AG10803 (cell line): Measurements from ENCODE around the gene PLSCR1.

Source experiments
- DNase-seq: peaks from one replicate; pipeline ENCODE4 v3.0.0; 2010; ENCODE audit warnings: low read depth
- H3K4me3 ChIP-seq: 2 replicates; pipeline ENCODE4 v1.5.1; 2011; ENCODE audit warnings: mild to moderate bottlenecking, low read length, control low read depth
- TF ChIP-seq, protein P1 (sequence below): conservative IDR thresholded peaks from 2 replicates; pipeline ENCODE4 v1.5.1; 2011; ENCODE audit warnings: mild to moderate bottlenecking, low read length, control low read depth, inconsistent platforms

PLSCR1 gene

DNA sequence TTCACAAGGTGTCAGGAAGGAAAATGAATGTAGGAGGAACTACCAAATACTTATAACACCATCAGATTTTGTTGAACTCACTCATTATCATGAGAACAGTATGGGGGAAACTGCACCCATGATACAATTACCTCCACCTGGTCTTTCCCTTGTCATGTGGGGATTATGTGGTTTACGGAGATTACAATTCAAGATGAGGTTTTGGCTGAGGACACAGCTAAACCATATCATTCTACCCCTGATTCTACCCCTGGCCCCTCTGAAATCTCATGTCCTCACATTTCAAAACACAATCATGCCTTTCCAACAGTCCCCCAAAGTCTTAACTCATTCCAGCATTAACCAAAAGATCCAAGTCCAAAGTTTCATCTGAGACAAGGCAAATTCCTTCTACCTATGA, 17.1 kb upstream of the PLSCR1 start:
- TF ChIP-seq, protein P1, sequence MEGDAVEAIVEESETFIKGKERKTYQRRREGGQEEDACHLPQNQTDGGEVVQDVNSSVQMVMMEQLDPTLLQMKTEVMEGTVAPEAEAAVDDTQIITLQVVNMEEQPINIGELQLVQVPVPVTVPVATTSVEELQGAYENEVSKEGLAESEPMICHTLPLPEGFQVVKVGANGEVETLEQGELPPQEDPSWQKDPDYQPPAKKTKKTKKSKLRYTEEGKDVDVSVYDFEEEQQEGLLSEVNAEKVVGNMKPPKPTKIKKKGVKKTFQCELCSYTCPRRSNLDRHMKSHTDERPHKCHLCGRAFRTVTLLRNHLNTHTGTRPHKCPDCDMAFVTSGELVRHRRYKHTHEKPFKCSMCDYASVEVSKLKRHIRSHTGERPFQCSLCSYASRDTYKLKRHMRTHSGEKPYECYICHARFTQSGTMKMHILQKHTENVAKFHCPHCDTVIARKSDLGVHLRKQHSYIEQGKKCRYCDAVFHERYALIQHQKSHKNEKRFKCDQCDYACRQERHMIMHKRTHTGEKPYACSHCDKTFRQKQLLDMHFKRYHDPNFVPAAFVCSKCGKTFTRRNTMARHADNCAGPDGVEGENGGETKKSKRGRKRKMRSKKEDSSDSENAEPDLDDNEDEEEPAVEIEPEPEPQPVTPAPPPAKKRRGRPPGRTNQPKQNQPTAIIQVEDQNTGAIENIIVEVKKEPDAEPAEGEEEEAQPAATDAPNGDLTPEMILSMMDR = no peak
- no peak overlapping the region for H3K4me3 ChIP-seq
- DNase-seq = no peak

DNA sequence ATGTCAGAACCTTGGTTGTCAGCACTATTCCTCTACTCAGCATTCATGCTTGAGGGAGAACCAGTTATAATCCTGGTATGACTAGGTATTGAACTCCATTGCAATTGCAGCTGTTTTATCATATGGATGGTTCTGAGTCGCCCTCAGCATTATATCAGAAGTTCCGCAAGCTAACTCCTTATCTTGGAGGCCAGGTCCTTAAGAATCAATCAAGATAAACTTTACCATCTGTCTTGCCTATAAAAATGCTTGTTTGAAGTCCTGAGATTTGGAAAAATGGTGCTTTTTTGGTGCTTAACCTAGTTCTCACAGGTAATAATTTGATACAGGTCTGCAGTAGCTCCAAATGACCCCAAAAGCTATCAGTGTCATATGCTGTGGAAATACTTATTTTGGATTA, 16.3 kb upstream of the PLSCR1 start:
- TF ChIP-seq, protein P1 = no peak
- DNase-seq = no peak
- no peak overlapping the region for H3K4me3 ChIP-seq

DNA sequence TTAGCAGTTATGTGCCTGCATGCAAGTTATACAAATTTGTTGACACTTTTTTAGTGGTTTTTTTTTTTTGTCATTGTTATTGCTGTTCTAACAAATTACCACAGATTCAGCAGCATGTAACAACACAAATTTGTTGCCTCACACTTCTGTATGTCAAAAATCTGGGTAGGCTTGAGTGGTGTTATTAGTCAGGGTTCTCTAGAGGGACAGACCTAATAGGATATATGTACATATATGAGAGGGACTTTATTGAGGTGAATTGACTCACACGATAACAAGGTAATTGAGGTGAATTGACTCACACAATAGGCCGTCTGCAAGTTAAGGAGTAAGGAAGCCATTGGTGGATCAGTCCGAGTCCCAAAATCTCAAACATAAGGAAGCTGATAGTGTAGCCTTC, 15.0 kb upstream of the PLSCR1 start:
- H3K4me3 ChIP-seq = no peak overlapping the region
- no peak for DNase-seq
- TF ChIP-seq, protein P1 = no peak

DNA sequence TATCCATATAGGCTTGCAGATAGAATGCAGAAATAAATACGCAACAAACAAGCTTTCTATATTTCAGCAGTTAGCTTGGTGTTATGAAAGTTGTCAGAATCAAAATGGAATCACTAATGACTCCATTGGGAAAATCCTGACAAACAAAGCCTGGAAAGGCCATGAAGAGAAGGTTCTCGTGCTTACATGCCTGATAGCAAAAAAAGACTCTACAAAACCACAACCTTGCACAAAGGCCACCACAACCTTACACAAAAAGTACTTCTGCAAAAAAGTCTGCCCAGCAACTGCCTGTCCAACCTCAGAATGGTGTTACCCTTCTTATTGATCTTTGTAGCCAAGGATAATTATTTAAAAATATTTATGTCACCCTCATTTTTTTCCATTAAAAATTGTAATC, 14.4 kb upstream of the PLSCR1 start:
- DNase-seq = no peak
- TF ChIP-seq, protein P1 = no peak
- no peak overlapping the region for H3K4me3 ChIP-seq

DNA sequence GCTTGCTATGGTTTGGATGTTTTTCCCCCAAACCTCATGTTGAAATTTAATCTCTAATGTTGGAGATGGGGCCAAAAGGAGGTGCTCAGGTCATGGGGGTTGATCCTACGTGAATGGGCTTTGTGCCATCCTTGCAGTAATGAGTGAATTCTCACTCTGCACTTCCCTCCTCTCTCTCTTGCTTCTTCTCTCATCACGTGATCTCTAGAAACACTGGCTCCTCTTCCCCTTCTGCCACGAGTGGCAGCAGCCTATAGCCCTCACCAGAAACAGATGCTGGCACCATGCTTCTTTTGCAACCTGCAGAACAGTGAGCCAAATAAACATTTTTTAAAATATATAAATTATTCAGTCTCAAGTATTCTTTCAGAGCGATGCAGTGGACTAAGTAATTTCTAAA, 13.3 kb upstream of the PLSCR1 start:
- H3K4me3 ChIP-seq = no peak overlapping the region
- TF ChIP-seq, protein P1 = no peak
- DNase-seq = no peak

DNA sequence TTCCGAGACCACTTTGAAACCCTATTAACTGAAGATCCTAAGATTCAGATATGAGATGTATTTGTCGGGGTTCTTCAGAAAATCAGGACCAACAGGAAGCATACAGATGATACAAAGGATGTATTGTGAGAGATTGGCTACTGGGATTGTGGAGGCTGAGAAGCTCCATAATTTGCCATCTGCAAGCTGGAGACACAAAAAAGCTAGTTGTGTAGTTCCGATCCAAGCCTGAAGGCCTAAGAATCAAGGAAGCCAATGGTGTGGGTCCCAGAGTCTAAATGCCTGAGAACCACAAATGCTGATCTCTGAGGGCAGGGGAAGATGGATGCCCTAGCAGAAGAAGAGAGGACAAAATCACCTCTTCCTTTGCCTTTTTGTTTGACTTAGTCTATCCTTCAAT, 10.9 kb upstream of the PLSCR1 start:
- DNase-seq = no peak
- no peak overlapping the region for H3K4me3 ChIP-seq
- TF ChIP-seq, protein P1 = no peak

DNA sequence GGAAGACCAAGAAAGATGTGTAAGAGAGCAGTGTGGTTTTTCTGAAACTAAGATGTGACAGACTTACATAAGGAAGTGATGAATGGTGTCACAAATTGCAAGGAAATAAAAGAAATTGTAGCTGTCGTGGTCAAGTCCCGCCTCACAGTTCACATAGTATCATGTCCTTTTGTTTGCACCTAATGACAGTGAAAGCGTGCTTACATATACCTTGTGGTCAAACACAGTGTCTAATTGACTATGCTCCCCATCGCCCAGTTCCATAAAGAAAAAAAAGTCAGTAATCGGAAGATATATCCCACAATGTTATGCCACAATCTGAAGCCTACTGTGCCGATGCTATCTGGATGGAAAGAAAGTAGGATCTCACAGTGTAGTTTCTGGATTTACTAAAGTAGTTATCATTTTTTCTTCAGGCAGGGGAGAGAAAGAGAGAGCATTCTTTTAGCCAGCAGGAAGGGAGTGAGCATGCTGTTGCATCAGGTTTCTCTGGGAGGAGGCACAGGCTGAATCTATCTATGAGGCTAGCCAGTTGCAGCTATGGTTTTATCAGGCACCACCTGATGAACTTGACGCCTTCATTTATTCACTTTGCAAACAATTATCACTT, 9.8 kb upstream of the PLSCR1 start:
- H3K4me3 ChIP-seq = no peak overlapping the region
- TF ChIP-seq, protein P1 = no peak
- DNase-seq = peak; percentile 28
